GM18519 (cell line): ENCODE measurements around the gene KLK8.

Experiments used
- ATAC-seq: cut with Tn5 transposase; IDR thresholded peaks from one replicate; pipeline ENCODE4 v1.9.1; 2021; ENCODE audit warnings: mild to moderate bottlenecking, moderate library complexity; ENCODE audit not compliant: unreplicated experiment, low FRiP score

Gene KLK8

DNA sequence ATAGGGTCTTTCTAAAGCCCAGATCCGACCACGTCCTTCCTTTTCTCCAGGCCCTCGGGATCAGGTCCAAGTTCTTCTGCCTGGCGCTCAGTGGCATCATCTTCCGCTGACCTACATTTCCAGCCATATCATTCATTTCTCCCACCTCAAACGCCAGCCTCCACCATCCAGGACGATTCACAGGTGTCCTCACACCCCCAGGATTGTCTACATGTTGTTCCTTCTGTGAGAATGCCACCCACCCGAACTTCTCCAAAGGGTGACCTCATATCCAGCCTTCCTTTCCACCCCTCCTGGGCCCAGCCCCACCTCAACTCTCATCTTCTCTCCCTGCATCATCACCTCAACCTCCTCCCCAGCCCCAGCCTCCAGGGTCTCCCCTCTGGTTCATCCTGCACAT lies 43.8 kb downstream of the KLK8 start:
- no peak for ATAC-seq

DNA sequence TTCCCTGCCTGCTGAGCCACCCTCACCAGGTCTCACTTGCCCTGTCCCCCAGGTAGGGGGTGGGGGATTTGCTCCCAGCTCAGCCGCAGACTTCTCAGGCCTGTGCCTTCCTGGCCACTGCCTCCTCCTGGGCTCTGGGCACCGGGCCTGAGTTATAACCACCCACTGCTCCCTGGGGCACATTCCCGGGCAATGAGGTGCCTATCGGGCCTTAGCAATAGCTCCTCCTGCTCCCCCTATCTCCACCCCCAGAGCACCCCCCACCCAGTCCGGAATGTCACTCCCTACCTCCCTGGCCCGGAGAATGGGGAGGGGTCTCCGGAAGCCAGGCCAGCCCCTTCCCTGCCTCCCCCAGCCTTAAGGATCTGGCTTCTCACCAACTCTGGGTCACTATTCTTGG lies 48.5 kb downstream of the KLK8 start, which contains the start of gene KLK5:
TSS of gene KLK5 (minus strand) at position 129 of the 400 bp plus-strand sequence. CDS start 381 bp downstream, outside the sequence.
- ATAC-seq, result no peak

DNA sequence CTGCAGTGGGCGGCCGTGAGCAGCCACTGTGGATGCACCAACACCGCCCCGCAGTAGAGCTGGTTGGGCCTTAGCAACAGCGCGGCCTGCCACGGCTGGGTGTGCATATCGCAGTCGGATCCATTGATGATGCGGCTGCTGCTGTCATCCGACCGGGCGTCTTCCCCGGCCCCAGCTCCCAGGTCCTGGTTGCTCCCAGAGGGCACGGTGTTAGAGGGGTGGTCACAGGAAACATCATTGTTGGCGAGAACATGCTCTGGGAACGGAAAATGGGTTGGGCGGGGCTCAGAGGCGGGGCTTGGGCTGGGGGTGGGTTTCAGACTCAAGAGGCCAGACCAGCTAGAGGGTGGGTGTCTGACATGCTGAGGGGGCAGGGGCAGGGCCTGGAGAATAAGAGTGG lies 51.5 kb downstream of the KLK8 start:
- no peak for ATAC-seq

- no peak for ATAC-seq
Measured at GRCh38 chr19:50947123-50947522, 54.3 kb downstream of the KLK8 start.
